Ishikawa (cell line): ENCODE data around the gene MIA3.

ENCODE experiments used
- CEBPB ChIP-seq: IDR thresholded peaks from 2 replicates; pipeline ENCODE4 v1.6.1; 2012
- CREB1 ChIP-seq: IDR thresholded peaks from 2 replicates; pipeline ENCODE4 v1.6.1; 2012; ENCODE audit warnings: low read depth
- EGR1 ChIP-seq: IDR thresholded peaks from 2 replicates; pipeline ENCODE4 v1.6.1; 2012
- EP300 ChIP-seq: IDR thresholded peaks from 2 replicates; pipeline ENCODE4 v1.6.1; 2012; ENCODE audit warnings: borderline replicate concordance
- FOXM1 ChIP-seq: IDR thresholded peaks from 2 replicates; pipeline ENCODE4 v1.6.1; 2012; ENCODE audit warnings: low read depth, borderline replicate concordance
- MAX ChIP-seq: IDR thresholded peaks from 2 replicates; pipeline ENCODE4 v1.6.1; 2012
- NFIC ChIP-seq: IDR thresholded peaks from 2 replicates; pipeline ENCODE4 v1.6.1; 2012
- RAD21 ChIP-seq: IDR thresholded peaks from 2 replicates; pipeline ENCODE4 v1.6.1; 2012; ENCODE audit warnings: low read depth
- TAF1 ChIP-seq: IDR thresholded peaks from 2 replicates; pipeline ENCODE4 v1.6.1; 2012; ENCODE audit warnings: low read depth, mild to moderate bottlenecking
- TCF12 ChIP-seq: IDR thresholded peaks from 2 replicates; pipeline ENCODE4 v1.6.1; 2012; ENCODE audit warnings: low read depth
- TEAD4 ChIP-seq: IDR thresholded peaks from 2 replicates; pipeline ENCODE4 v1.6.1; 2012
- USF1 ChIP-seq: IDR thresholded peaks from 2 replicates; pipeline ENCODE4 v1.6.1; 2012
- YY1 ChIP-seq: IDR thresholded peaks from 2 replicates; pipeline ENCODE4 v1.6.1; 2012; ENCODE audit warnings: low read depth
- ZBTB7A ChIP-seq: IDR thresholded peaks from 2 replicates; pipeline ENCODE4 v1.6.1; 2012; ENCODE audit warnings: low read depth
- TF ChIP-seq, protein P1 (sequence below): IDR thresholded peaks from 2 replicates; pipeline ENCODE4 v1.6.1; 2012; ENCODE audit warnings: low read depth, mild to moderate bottlenecking

The MIA3 gene

GRCh38 chr1:222670110-222670509 lies 52.2 kb downstream of the MIA3 start:
- TF ChIP-seq ZBTB7A (no peak), NFIC (no peak), CREB1 (no peak), MAX (no peak), TAF1 (no peak), CEBPB (no peak), EP300 (no peak), USF1 (no peak), TCF12 (no peak), EGR1 (no peak), TEAD4 (no peak), FOXM1 (no peak), RAD21 (no peak), YY1 (no peak)
- TF ChIP-seq, protein P1, sequence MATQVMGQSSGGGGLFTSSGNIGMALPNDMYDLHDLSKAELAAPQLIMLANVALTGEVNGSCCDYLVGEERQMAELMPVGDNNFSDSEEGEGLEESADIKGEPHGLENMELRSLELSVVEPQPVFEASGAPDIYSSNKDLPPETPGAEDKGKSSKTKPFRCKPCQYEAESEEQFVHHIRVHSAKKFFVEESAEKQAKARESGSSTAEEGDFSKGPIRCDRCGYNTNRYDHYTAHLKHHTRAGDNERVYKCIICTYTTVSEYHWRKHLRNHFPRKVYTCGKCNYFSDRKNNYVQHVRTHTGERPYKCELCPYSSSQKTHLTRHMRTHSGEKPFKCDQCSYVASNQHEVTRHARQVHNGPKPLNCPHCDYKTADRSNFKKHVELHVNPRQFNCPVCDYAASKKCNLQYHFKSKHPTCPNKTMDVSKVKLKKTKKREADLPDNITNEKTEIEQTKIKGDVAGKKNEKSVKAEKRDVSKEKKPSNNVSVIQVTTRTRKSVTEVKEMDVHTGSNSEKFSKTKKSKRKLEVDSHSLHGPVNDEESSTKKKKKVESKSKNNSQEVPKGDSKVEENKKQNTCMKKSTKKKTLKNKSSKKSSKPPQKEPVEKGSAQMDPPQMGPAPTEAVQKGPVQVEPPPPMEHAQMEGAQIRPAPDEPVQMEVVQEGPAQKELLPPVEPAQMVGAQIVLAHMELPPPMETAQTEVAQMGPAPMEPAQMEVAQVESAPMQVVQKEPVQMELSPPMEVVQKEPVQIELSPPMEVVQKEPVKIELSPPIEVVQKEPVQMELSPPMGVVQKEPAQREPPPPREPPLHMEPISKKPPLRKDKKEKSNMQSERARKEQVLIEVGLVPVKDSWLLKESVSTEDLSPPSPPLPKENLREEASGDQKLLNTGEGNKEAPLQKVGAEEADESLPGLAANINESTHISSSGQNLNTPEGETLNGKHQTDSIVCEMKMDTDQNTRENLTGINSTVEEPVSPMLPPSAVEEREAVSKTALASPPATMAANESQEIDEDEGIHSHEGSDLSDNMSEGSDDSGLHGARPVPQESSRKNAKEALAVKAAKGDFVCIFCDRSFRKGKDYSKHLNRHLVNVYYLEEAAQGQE = no peak

DNA sequence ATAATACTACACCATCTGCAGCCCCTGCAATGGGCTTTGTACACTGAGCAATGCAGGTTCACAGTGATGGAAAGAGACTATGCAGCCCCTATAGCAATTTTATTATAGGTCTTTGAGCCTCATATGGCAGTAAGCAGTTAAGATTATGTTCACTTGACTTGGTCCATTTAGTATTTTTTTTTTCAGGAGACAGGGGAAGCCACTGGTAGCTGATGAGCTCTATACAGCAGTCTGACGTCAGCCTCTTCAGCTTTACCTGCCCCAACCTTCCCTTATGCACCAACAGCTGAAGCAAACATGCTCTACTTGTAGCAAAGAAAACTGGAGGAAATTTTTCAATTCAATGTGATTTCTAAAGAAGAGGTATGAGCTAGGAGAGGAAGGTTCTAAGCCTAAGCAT lies 62.2 kb downstream of the MIA3 start:
- no peak for TF ChIP-seq CREB1
- no peak for TF ChIP-seq TAF1
- TF ChIP-seq, protein P1 = no peak
- TF ChIP-seq USF1 = no peak
- no peak for TF ChIP-seq EP300
- no peak for TF ChIP-seq RAD21
- no peak for TF ChIP-seq FOXM1
- no peak for TF ChIP-seq ZBTB7A
- no peak for TF ChIP-seq EGR1

DNA sequence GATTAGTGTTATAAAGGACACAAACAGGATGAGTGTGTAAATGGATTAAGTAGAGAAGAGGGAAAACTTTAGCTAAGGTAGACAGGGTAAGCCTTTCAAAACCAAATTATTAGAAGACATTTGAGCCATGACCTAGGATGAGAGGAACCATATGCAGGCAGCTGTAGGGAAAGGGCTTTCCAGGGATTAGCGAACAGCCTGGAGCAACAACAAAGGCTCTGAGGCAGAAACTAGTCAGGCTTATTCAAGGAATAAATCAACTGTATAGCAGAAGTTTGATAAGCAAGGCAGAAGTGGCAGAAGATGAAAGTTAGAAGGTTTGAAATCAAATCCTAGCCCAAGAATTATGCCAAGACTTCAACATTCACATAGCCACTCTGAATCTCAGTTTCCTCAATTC lies 73.1 kb downstream of the MIA3 start:
- TF ChIP-seq TEAD4 = no peak
- TF ChIP-seq, protein P1 = no peak
- TF ChIP-seq NFIC = no peak
- no peak for TF ChIP-seq CEBPB
- TF ChIP-seq RAD21 = no peak
- TF ChIP-seq ZBTB7A = no peak

DNA sequence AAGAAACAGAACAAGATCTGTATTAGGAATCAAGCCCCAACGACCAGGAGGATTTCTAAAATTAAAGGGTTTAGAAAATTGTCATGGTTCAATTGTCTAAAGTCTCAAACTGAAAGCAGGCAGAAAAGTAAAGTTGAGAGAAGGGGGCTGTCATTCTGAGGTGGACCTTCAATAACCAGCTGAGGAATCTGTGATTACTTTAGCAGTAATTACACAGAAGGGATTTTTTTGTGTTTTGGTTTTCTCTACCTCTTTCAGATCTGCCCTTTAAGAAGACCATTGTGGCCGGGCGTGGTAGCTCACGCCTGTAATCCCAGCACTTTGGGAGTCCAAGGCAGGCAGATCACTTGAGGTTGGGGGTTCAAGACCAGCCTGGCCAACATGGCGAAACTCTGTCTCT lies 77.0 kb downstream of the MIA3 start:
- TF ChIP-seq TCF12 (no peak), MAX (no peak), FOXM1 (no peak), NFIC (no peak), CREB1 (no peak), CEBPB (no peak), USF1 (no peak), ZBTB7A (no peak), TAF1 (no peak), EP300 (no peak)
- TF ChIP-seq, protein P1 = no peak
